K562 (cell line): ENCODE results near the gene SYT15B. TPM values are rescaled to one million over a fixed set of nuclear protein-coding genes. Genes with fewer than 3 reads are reported as not detected.
"Not testable (repeated sequence)": the region's sequence is repeated elsewhere in the genome, so short reads cannot be mapped to it uniquely, and the experiment has no call there.

Source experiments
- ATAC-seq: fragments of 200-7000 bp; cut with Tn5 transposase; 3 replicates; pipeline ENCODE4 v1.9.1; 2020; ENCODE audit warnings: moderate library complexity
- BruUV-seq: library from RNA; stranded (reverse); fragments of 400-500 nt; replicated peaks from 2 replicates; lab custom pipeline; 2021; lab: Mats Ljungman, UMichigan
- CTCF ChIA-PET: fragments of 300-600 bp; formaldehyde crosslinking; extraction: SDS; loops from one replicate; lab custom pipeline; 2021; ENCODE audit warnings: low intra/inter-chr PET ratio; lab: Yijun Ruan, JAX
- POLR2A ChIA-PET: fragments of 300-600, 350-650 bp; sonication (Branson Sonifier 250); formaldehyde crosslinking; extraction: SDS; loops from one replicate; lab custom pipeline; 2021; ENCODE audit warnings: antibody characterized with exemption, inconsistent platforms; lab: Yijun Ruan, JAX
- DNase-seq, 4 experiments: peaks; one replicate each; pipeline versions ENCODE4 v3.0.0 to v3.0.0-alpha.2; 2011 to 2018; ENCODE audit warnings: low spot score in 3 of 4, mixed read lengths in 3 of 4; ENCODE audit errors: extremely low read depth in 1 of 4
- FAIRE-seq: peaks from 2 replicates; lab custom pipeline; 2011; peaks lifted over from hg19 to GRCh38; lab: Jason Lieb, UNC
- H2AFZ ChIP-seq: 2 replicates; pipeline ENCODE4 v1.6.0; 2011; ENCODE audit warnings: low read depth, low read length, control low read depth, inconsistent platforms
- H3K27ac ChIP-seq: fragments of 200-600 bp; 3 replicates; pipeline ENCODE4 v1.8.0; 2011; ENCODE audit warnings: low read depth, mild to moderate bottlenecking, control low read depth, inconsistent platforms, low read length, moderate library complexity, mixed read lengths; ENCODE audit errors: extremely low read depth
- H3K27me3 ChIP-seq, 2 experiments: fragments of 300-600 bp in 1 of 2; 2 replicates in 1 of 2; 3 replicates in 1 of 2; pipeline versions ENCODE4 v1.6.0 to v1.8.0; 2011; ENCODE audit warnings: inconsistent platforms in 2 of 2, low read length in 2 of 2, mild to moderate bottlenecking in 1 of 2, mixed read lengths in 1 of 2, moderate library complexity in 1 of 2; ENCODE audit not compliant: control insufficient read depth in 2 of 2, insufficient read depth in 2 of 2
- H3K36me3 ChIP-seq: fragments of 300-600 bp; 3 replicates; pipeline ENCODE4 v1.8.0; 2011; ENCODE audit warnings: mild to moderate bottlenecking, low read length, inconsistent platforms; ENCODE audit not compliant: control insufficient read depth, insufficient read depth
- H3K4me1 ChIP-seq, 2 experiments: fragments of 200-600 bp in 1 of 2; replicated peaks in 1 of 2; 2 replicates in 1 of 2; 3 replicates in 1 of 2; pipeline versions ENCODE4 v1.5.1 to v1.8.0; 2011; ENCODE audit warnings: inconsistent platforms in 2 of 2, low read length in 2 of 2, mild to moderate bottlenecking in 1 of 2, mixed read lengths in 1 of 2, moderate library complexity in 1 of 2; ENCODE audit not compliant: control insufficient read depth in 2 of 2, insufficient read depth in 2 of 2
- H3K4me2 ChIP-seq: 2 replicates; pipeline ENCODE4 v1.6.1; 2011; ENCODE audit warnings: low read length, control low read depth, inconsistent platforms, mixed read lengths; ENCODE audit not compliant: insufficient read depth
- H3K4me3 ChIP-seq: fragments of 200-600 bp; sonication (generic), shearing (Covaris generic); 2 replicates; pipeline ENCODE4 v1.5.1; 2016; ENCODE audit warnings: control low read depth, inconsistent platforms
- H3K79me2 ChIP-seq: fragments of 200-600 bp; 3 replicates; pipeline ENCODE4 v1.8.0; 2011; ENCODE audit warnings: low read length, inconsistent platforms; ENCODE audit not compliant: control insufficient read depth, insufficient read depth
- H3K9ac ChIP-seq, 2 experiments: 2 replicates each; pipeline versions ENCODE4 v1.6.0 to v1.6.1; 2011; ENCODE audit warnings: low read depth in 2 of 2, low read length in 2 of 2, control low read depth in 1 of 2, inconsistent platforms in 1 of 2, mild to moderate bottlenecking in 1 of 2, mixed read lengths in 1 of 2; ENCODE audit not compliant: insufficient read depth in 1 of 2
- H3K9me1 ChIP-seq: one replicate; pipeline ENCODE4 v1.6.0; 2011; ENCODE audit warnings: inconsistent platforms, mild to moderate bottlenecking, low read length, moderate library complexity; ENCODE audit not compliant: control insufficient read depth, insufficient read depth
- H3K9me3 ChIP-seq: replicated peaks from 2 replicates; pipeline ENCODE4 v1.5.1; 2011; ENCODE audit warnings: low read depth, low read length, inconsistent platforms; ENCODE audit not compliant: control insufficient read depth, insufficient read depth
- H4K20me1 ChIP-seq: replicated peaks from 2 replicates; pipeline ENCODE4 v1.6.1; 2011; ENCODE audit warnings: low read length, inconsistent platforms, mixed read lengths; ENCODE audit not compliant: control insufficient read depth, insufficient read depth
- WGBS: fragments of 100-300 bp; shearing (Covaris generic); methylation state at CpG from one replicate; pipeline ENCODE4 v1.1.6; 2016; ENCODE audit warnings: low coverage, mixed read lengths; ENCODE audit not compliant: insufficient coverage; ENCODE audit errors: missing lambda C conversion rate; 5-methylcytosine and 5-hydroxymethylcytosine counted together
- in situ Hi-C: fragments of 300-500 bp; cut with MboI; formaldehyde crosslinking; loops from 4 replicates; pipeline ENCODE4 v1.15.0; 2018; ENCODE audit warnings: inconsistent platforms, mixed read lengths
- intact Hi-C: fragments of 100-400 bp; cut with micrococcal nuclease; formaldehyde crosslinking; loops from 2 replicates; pipeline ENCODE4 v1.14.2; 2022
- polyA plus RNA-seq, 8 experiments: library from polyadenylated mRNA; depleted of rRNA in 4 of 8; stranded (reverse) in 5 of 8; unstranded in 3 of 8; fragments of >200 nt; fragmentation: Nextera tagmentation in 2 of 8; fragmentation: Illumina TruSeq in 1 of 8; extraction: Ambion mirVana in 2 of 8; extraction: Trizol in 1 of 8; gene quantifications; 2 replicates each; pipeline versions ENCODE4 v1.2.1 to v1.2.3, GENCODE V29; 2011 to 2014; ENCODE audit warnings: inconsistent platforms in 1 of 8, missing spikeins in 1 of 8
- total RNA-seq, 7 experiments: library from RNA; depleted of rRNA in 6 of 7; stranded (reverse); fragments of >200 nt in 6 of 7; fragmentation: Illumina TruSeq in 2 of 7; extraction: Trizol in 2 of 7; gene quantifications; 2 replicates each; pipeline versions ENCODE4 v1.2.1 to v1.2.3, GENCODE V29; 2011 to 2021; ENCODE audit warnings: low replicate concordance in 1 of 7

SYT15B gene
- total and polyA plus RNA-seq, 9 of the 15 experiments (the other 6 are each of a cell fraction or from before 2014, with no cell fraction given): 0.07 to 0.22 (median 0.07) TPM; not detected in 6

DNA sequence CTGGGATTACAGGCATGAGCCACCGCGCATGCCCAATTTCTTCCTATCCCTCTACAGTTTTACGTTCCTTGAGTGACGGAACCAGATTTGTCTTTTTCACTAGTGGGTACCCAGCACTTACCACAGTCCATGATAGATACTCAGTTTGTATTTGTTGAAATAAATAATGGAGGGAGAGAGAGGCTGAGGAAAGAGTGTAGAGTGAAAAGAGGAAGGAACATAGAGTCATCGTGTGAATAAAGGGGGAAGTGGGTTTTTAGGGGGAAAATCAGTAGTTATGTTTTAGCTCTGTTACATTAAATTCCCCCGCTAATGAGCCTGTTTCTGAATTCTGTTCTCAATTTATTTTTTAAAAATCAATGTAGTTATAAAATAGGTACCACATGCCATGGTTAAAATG, 37.7 kb downstream of the SYT15B start:
- H3K36me3 ChIP-seq, H3K9ac ChIP-seq, ATAC-seq, DNase-seq, H3K27ac ChIP-seq, H3K4me2 ChIP-seq, BruUV-seq, H2AFZ ChIP-seq, H3K79me2 ChIP-seq, H3K4me1 ChIP-seq, H3K9me1 ChIP-seq, CTCF ChIA-PET, POLR2A ChIA-PET, H3K4me3 ChIP-seq, FAIRE-seq, H3K27me3 ChIP-seq, H3K9me3 ChIP-seq, H4K20me1 ChIP-seq, intact Hi-C loops, in situ Hi-C loops: not testable (repeated sequence)
- WGBS: no CpG with 5 or more reads among the region's 6 CpGs

DNA sequence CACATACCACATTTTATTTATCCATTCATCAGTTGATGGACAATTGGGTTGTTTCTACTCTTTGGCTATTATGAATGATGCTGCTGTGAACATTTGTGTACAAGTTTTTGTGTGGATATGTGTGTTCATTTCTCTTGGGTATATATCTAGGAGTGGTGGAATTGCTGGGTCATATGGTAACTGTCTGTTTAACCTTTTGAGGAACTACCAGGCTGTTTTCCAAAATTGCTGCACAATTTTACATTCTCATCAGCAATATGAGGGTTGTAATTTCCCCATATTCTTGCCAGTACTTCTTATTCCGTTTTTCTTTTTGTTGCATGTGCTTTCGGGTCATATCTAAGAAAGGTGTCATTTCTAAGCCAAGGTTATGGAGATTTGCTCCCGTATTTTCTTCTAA, 38.3 kb downstream of the SYT15B start:
- H3K36me3 ChIP-seq, ATAC-seq, H3K9ac ChIP-seq, H3K4me3 ChIP-seq, H3K79me2 ChIP-seq, H3K27ac ChIP-seq, CTCF ChIA-PET, POLR2A ChIA-PET, BruUV-seq, H3K9me3 ChIP-seq, H3K27me3 ChIP-seq, intact Hi-C loops, FAIRE-seq, H3K4me2 ChIP-seq, H3K9me1 ChIP-seq, H4K20me1 ChIP-seq, H3K4me1 ChIP-seq, DNase-seq, in situ Hi-C loops, H2AFZ ChIP-seq: not testable (repeated sequence)
- no CpG with 5 or more reads among the region's 3 CpGs for WGBS

DNA sequence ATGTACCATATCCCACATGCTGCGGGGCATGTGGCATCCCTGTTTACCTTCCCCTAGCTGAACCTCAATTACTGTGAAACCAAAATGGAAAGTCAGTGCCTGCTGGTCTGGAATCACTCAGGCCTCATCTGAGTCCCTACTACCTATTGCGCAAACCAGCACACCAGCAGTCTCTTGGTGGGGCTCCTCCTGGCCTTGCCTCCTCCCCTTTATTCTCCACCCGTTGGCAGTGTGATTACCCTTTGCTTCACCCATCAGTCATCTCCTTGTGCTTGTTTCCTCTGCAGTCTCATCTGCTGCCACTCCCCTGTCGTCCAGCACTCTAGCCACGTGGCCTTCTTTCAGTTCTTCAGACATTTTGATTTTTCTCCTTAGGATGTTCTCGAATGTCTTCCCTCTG, 39.3 kb downstream of the SYT15B start:
- DNase-seq, H3K9me3 ChIP-seq, BruUV-seq, H3K27me3 ChIP-seq, H3K79me2 ChIP-seq, H3K9me1 ChIP-seq, POLR2A ChIA-PET, CTCF ChIA-PET, H3K36me3 ChIP-seq, H3K4me3 ChIP-seq, in situ Hi-C loops, ATAC-seq, H3K4me2 ChIP-seq, H3K27ac ChIP-seq, H2AFZ ChIP-seq, H4K20me1 ChIP-seq, H3K4me1 ChIP-seq, intact Hi-C loops, H3K9ac ChIP-seq, FAIRE-seq: not testable (repeated sequence)
- 0% methylated on average over 4 of the region's 6 CpGs for WGBS

DNA sequence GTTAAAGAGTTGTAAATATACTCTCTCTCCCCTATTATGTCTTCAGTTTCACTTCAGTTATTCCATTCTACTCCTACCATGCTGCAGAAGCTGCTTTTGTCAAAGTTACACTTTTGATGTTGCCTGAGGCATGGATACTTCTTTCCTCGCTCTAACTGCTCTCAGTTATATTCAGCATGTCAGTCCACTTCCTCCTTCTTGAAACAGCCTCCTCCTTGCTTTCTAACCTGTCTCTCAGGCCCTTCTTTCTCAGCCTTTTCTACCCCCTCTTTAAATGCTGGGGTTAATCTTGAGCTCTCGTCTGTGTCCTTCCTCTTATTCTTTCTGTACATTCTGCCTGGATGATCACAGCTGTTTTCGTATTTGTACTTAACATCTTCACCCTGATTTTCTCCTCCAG, 40.0 kb downstream of the SYT15B start:
- POLR2A ChIA-PET, H3K4me2 ChIP-seq, H3K4me1 ChIP-seq, H2AFZ ChIP-seq, intact Hi-C loops, BruUV-seq, H3K9me1 ChIP-seq, FAIRE-seq, H3K9ac ChIP-seq, ATAC-seq, H3K27ac ChIP-seq, H3K36me3 ChIP-seq, H3K9me3 ChIP-seq, DNase-seq, CTCF ChIA-PET, H3K27me3 ChIP-seq, H3K4me3 ChIP-seq, in situ Hi-C loops, H3K79me2 ChIP-seq, H4K20me1 ChIP-seq: not testable (repeated sequence)
- WGBS: no CpG with 5 or more reads among the region's 3 CpGs
